Urinary bladder (tissue), 4 donors: ENCODE results near the gene COL25A1. TPM values are rescaled to one million over a fixed set of nuclear protein-coding genes. Genes with fewer than 3 reads are reported as not detected.

Experiments used
- DNase-seq: peaks from one replicate; pipeline ENCODE4 v3.0.0-alpha.2; 2015; ENCODE audit errors: extremely low spot score
- H3K27ac ChIP-seq: one replicate; pipeline ENCODE4 v1.5.1; 2013; ENCODE audit warnings: low read depth, mild to moderate bottlenecking, moderate library complexity
- H3K36me3 ChIP-seq: one replicate; pipeline ENCODE4 v1.6.1; 2013; ENCODE audit warnings: mild to moderate bottlenecking, moderate library complexity; ENCODE audit not compliant: insufficient read depth
- H3K4me1 ChIP-seq: one replicate; pipeline ENCODE4 v1.6.1; 2013; ENCODE audit warnings: mild to moderate bottlenecking, moderate library complexity; ENCODE audit not compliant: insufficient read depth
- H3K4me3 ChIP-seq: one replicate; pipeline ENCODE4 v1.5.1; 2013; ENCODE audit warnings: low read depth, low read length
- WGBS: extraction: QIAGEN DNeasy Blood & Tissue Kit; methylation state at CpG from one replicate; pipeline ENCODE4 v1.1.7; 2013; 5-methylcytosine and 5-hydroxymethylcytosine counted together
- polyA plus RNA-seq: library from polyadenylated mRNA; stranded (reverse); fragments of 200-250 nt; gene quantifications from one replicate; pipeline ENCODE4 v1.2.3, GENCODE V29; 2013
- total RNA-seq: library from RNA; depleted of rRNA; stranded (reverse); fragments of >200 nt; gene quantifications from one replicate; pipeline ENCODE4 v1.2.3, GENCODE V29; 2014
- donor health status: healthy with polysubstance abuse.
- donor health status: healthy.

COL25A1 gene
- total and polyA plus RNA-seq, 2 donors, result 1.4 to 16.4 TPM

- DNase-seq, result no peak
- WGBS, result 57% methylated on average over 7 of the region's 7 CpGs
- H3K27ac ChIP-seq, result no peak overlapping the region
Observed at GRCh38 chr4:109185951-109186350, 116.5 kb downstream of the COL25A1 start.

GRCh38 chr4:109185548-109185947 is 116.9 kb downstream of the COL25A1 start:
- WGBS, result 81% methylated on average over 2 of the region's 2 CpGs
- Histone ChIP-seq H3K36me3 (no peaks in the 10 kb centered on the region), H3K4me1 (no peaks in the 10 kb centered on the region), H3K27ac (no peak overlapping the region), H3K4me3 (no peak overlapping the region)
- no peak for DNase-seq

More at GRCh38 chr4:109185951-109186350, 116.5 kb downstream of the COL25A1 start:
- H3K4me1 ChIP-seq, result no peaks in the 10 kb centered on the region
- no peak overlapping the region for H3K4me3 ChIP-seq
- H3K36me3 ChIP-seq, result no peaks in the 10 kb centered on the region

DNA sequence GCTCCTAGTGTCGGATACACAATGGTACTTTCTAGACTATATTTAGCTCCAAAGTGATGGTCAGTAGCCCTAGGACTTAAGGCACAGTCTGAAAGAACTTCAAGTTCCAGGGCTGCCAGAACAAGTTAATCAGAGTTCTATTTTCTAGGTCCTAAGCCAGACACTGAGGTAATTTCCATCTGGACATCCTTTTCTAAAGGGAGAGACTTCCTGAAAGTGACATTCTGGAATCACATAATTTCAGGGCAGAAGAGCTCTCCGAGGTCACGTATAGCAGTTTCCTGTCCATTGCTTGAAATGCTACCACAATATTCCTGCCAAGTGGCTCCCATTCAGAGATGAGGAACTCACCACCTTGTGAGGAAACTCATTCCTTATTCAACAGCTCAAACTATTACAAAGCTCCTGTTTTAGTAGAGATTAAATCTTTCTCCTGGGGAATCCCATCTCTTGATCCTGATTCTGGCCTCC is 117.9 kb downstream of the COL25A1 start:
- H3K4me3 ChIP-seq, result no peak overlapping the region
- no peak for DNase-seq
- H3K27ac ChIP-seq, result no peak overlapping the region
- H3K4me1 ChIP-seq, result no peaks in the 10 kb centered on the region
- H3K36me3 ChIP-seq, result no peaks in the 10 kb centered on the region
- 55% methylated on average over 3 of the region's 3 CpGs for WGBS

DNA sequence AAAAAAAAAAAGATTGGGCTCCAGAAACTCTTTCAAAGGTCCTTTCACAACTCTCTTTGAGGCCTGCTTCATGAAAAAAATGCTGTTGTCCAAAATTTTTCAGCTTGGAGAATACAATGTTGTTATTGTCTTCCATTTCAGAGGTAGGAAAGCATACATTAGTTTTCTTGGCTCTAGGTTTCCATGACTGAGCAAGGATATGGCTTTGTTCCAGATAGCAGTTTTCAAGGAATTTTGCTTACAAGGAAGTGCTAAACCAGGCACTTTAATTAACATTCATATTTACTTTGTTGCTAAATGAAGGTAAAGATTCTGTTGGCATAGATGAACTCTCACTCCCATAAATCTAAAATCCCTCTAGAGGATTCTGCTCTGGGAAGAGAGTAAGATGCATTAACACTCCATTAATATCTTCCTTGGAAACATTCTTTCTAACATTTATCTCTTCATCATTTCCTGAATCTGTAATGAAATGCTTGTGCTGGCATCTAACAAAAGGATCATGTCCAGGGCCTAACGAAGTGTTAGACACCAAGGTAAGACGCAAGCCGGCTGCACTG is 118.4 kb downstream of the COL25A1 start:
- no peaks in the 10 kb centered on the region for H3K36me3 ChIP-seq
- H3K27ac ChIP-seq, result no peak overlapping the region
- 44% methylated on average over 3 of the region's 3 CpGs for WGBS
- DNase-seq, result no peak
- H3K4me1 ChIP-seq, result no peaks in the 10 kb centered on the region
- H3K4me3 ChIP-seq, result no peak overlapping the region

DNA sequence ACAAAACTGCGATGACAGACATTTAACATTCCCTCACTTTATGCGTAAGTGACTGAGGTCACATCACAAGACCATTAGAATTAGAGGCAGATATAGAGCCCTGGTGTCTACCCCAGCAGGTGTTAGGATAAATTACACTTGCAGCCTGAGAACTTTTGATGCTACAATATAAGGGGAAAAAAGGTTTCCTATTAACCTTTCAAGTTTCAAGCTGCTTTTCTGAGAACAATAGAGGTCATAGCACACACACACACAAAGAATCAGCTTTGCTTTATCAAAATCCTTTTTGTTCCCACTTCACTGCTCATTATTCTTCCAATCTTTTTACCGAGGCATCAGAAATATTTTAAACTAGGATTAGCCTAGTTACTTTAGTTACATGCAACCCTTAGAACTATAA is 119.8 kb downstream of the COL25A1 start:
- no peaks in the 10 kb centered on the region for H3K36me3 ChIP-seq
- H3K4me1 ChIP-seq, result no peaks in the 10 kb centered on the region
- DNase-seq, result no peak
- WGBS, result 62% methylated on average over 3 of the region's 3 CpGs
- H3K4me3 ChIP-seq, result no peak overlapping the region
- no peak overlapping the region for H3K27ac ChIP-seq

GRCh38 chr4:109179061-109179460 is 123.4 kb downstream of the COL25A1 start:
- no peak overlapping the region for H3K4me3 ChIP-seq
- DNase-seq, result no peak
- 64% methylated on average over 3 of the region's 3 CpGs for WGBS
- H3K36me3 ChIP-seq, result no peaks in the 10 kb centered on the region
- H3K4me1 ChIP-seq, result no peaks in the 10 kb centered on the region
- H3K27ac ChIP-seq, result no peak overlapping the region

- H3K4me1 ChIP-seq, result no peaks in the 10 kb centered on the region
- no peaks in the 10 kb centered on the region for H3K36me3 ChIP-seq
- DNase-seq, result no peak
- no peak overlapping the region for H3K27ac ChIP-seq
- 74% methylated on average over 6 of the region's 6 CpGs for WGBS
- H3K4me3 ChIP-seq, result no peak overlapping the region
Observed at GRCh38 chr4:109177096-109177810, 125.2 kb downstream of the COL25A1 start.

GRCh38 chr4:109174224-109174953 is 128.1 kb downstream of the COL25A1 start:
- Histone ChIP-seq H3K4me1 (no peaks in the 10 kb centered on the region), H3K27ac (no peak overlapping the region), H3K4me3 (no peak overlapping the region), H3K36me3 (no peaks in the 10 kb centered on the region)
- no peak for DNase-seq
- WGBS, result 75% methylated on average over 5 of the region's 5 CpGs

DNA sequence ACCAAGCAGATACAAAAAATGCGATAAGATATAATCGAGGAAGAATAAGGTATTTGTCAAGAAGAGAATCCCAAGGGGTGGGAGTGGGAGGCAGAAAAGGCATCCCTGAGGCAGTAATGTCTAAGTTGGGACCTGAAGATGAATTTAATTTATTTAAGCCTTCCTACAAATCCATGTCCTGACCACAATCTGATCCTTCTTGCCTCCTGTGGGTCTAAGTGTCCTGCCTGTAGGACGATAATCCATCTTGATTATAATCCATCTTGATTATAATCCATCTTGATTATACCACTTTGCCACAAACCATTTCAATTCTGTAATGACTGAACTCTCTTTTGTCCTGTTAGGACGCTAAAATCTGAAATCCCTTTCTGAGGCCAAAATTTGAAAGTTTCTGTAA is 130.2 kb downstream of the COL25A1 start:
- Histone ChIP-seq H3K4me3 (no peak overlapping the region), H3K27ac (no peak overlapping the region), H3K36me3 (no peaks in the 10 kb centered on the region), H3K4me1 (no peaks in the 10 kb centered on the region)
- WGBS, result 70% methylated on average over 4 of the region's 4 CpGs
- no peak for DNase-seq

DNA sequence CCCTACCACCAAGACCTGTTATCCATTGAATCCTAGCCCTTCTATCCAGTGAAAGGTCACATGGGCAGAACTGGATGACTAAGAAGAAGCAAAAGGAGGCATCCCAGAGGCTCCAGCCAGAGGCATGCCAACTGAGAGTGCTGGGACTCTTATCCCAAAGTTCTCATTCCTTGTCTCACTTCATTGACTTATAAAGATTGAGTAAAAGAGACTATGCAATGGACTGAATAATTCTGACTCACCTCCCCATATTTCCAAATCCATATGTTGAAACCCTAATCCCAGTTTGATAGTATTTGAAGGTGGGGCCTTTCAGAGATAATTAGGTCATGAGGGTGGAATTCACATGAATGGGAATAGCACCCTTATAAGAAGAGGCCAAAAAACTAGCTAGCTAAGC is 131.4 kb downstream of the COL25A1 start:
- no peak overlapping the region for H3K4me3 ChIP-seq
- DNase-seq, result no peak

DNA sequence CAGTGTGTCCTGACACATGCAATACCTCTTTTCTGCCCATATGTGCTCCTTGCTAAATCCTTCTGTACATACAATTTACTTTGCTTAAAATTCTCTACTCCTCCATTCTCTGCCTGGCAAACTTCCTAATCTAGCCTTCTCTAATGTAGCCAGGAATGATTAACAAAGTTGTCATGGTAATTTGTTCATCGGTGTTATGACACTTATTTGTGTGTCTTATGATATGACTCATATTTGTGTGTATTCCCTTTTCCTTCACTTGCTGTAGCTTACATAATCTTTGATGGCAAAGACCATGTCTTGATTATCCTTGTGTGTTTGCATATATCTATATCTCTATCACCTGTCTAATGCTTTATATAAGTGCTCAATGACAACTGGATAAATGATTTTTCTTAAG is 133.3 kb downstream of the COL25A1 start:
- DNase-seq, result no peak
- WGBS, result 77% methylated on average over 1 of the region's 1 CpG
- Histone ChIP-seq H3K36me3 (no peaks in the 10 kb centered on the region), H3K4me3 (no peak overlapping the region), H3K4me1 (no peaks in the 10 kb centered on the region), H3K27ac (no peak overlapping the region)

More for the DNA sequence above, 131.4 kb downstream of the COL25A1 start:
- Histone ChIP-seq H3K4me1 (no peaks in the 10 kb centered on the region), H3K36me3 (no peaks in the 10 kb centered on the region), H3K27ac (no peak overlapping the region)

GRCh38 chr4:109166586-109166985 is 135.9 kb downstream of the COL25A1 start:
- no peaks in the 10 kb centered on the region for H3K36me3 ChIP-seq
- H3K4me3 ChIP-seq, result no peak overlapping the region
- no peak overlapping the region for H3K27ac ChIP-seq
- DNase-seq, result no peak
- no peaks in the 10 kb centered on the region for H3K4me1 ChIP-seq
- 66% methylated on average over 3 of the region's 3 CpGs for WGBS

- Histone ChIP-seq H3K4me1 (no peaks in the 10 kb centered on the region), H3K36me3 (no peaks in the 10 kb centered on the region), H3K27ac (no peak overlapping the region), H3K4me3 (no peak overlapping the region)
- DNase-seq, result no peak
Observed at GRCh38 chr4:109166126-109166525, 136.3 kb downstream of the COL25A1 start.

DNA sequence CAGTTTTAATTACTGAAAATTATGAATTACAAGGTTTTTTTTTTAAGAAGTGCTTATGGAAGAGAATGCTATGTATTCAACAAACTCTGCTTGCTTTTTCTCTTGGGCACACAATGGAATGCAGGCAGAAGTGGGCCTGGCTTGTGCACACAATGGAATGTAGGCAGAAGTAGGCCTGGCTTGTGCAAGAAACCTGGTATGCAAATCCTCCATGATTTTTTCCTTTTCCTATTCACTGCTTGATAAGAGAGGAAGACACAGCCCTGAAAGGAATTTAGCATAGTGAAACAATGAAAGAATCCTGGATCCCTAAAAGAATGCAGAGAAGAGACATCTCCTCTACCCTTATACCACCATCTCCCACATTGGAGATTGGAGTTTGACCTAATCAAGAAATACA is 138.4 kb downstream of the COL25A1 start:
- Histone ChIP-seq H3K4me1 (no peaks in the 10 kb centered on the region), H3K36me3 (no peaks in the 10 kb centered on the region), H3K4me3 (no peak overlapping the region), H3K27ac (no peak overlapping the region)
- no peak for DNase-seq
